Neural progenitor cell (in vitro differentiated cells): ENCODE measurements around the gene ALDOA. TPM values are rescaled to one million over a fixed set of nuclear protein-coding genes. Genes with fewer than 3 reads are reported as not detected.
"Not testable (repeated sequence)": the region's sequence is repeated elsewhere in the genome, so short reads cannot be mapped to it uniquely, and the experiment has no call there.

Experiments used
- DNase-seq: peaks from one replicate; pipeline ENCODE4 v3.0.0-alpha.2; 2016; ENCODE audit warnings: low spot score
- H2AFZ ChIP-seq: fragments of 200-600 bp; sonication (generic); replicated peaks from 2 replicates; pipeline ENCODE4 v1.6.1; 2016; ENCODE audit warnings: antibody characterized with exemption
- H3F3A ChIP-seq: fragments of 200-600 bp; sonication (generic); 2 replicates; pipeline ENCODE4 v1.6.1; 2016; ENCODE audit warnings: antibody characterized with exemption, low read depth
- H3K27ac ChIP-seq: fragments of 200-600 bp; sonication (generic); 2 replicates; pipeline ENCODE4 v1.5.1; 2016; ENCODE audit warnings: mild to moderate bottlenecking
- H3K27me3 ChIP-seq: fragments of 200-600 bp; sonication (generic); 2 replicates; pipeline ENCODE4 v1.6.1; 2016; ENCODE audit warnings: mild to moderate bottlenecking, moderate library complexity
- H3K36me3 ChIP-seq: fragments of 200-600 bp; sonication (generic); 2 replicates; pipeline ENCODE4 v1.5.1; 2016
- H3K4me1 ChIP-seq: fragments of 200-600 bp; sonication (generic); 2 replicates; pipeline ENCODE4 v1.6.1; 2016; ENCODE audit warnings: mixed run types
- H3K4me2 ChIP-seq: fragments of 200-600 bp; sonication (generic); 2 replicates; pipeline ENCODE4 v1.6.1; 2016
- H3K4me3 ChIP-seq: fragments of 200-600 bp; sonication (generic); 2 replicates; pipeline ENCODE4 v1.5.1; 2016
- H3K79me2 ChIP-seq: fragments of 200-600 bp; sonication (generic); 2 replicates; pipeline ENCODE4 v1.6.1; 2016; ENCODE audit warnings: low read depth
- H3K9ac ChIP-seq: fragments of 200-600 bp; sonication (generic); 2 replicates; pipeline ENCODE4 v1.6.1; 2016
- H3K9me3 ChIP-seq: fragments of 200-600 bp; sonication (generic); 2 replicates; pipeline ENCODE4 v1.5.1; 2016; ENCODE audit warnings: low read depth
- H4K20me1 ChIP-seq: fragments of 200-600 bp; sonication (generic); 2 replicates; pipeline ENCODE4 v1.6.1; 2016; ENCODE audit warnings: low read depth
- H3K27ac Mint-ChIP-seq: 3 replicates; pipeline ENCODE4 v1.8.0; 2021; ENCODE audit warnings: mixed read lengths
- H3K27me3 Mint-ChIP-seq: 2 replicates; pipeline ENCODE4 v1.8.0; 2022; ENCODE audit warnings: low read depth, mild to moderate bottlenecking, inconsistent platforms, moderate library complexity, mixed read lengths; ENCODE audit not compliant: insufficient read depth
- H3K36me3 Mint-ChIP-seq: 3 replicates; pipeline ENCODE4 v1.8.0; 2021; ENCODE audit warnings: mixed read lengths
- H3K4me1 Mint-ChIP-seq: 3 replicates; pipeline ENCODE4 v1.8.0; 2021; ENCODE audit warnings: mixed read lengths
- H3K4me3 Mint-ChIP-seq: 3 replicates; pipeline ENCODE4 v1.8.0; 2021; ENCODE audit warnings: mild to moderate bottlenecking, moderate library complexity, mixed read lengths
- H3K9me3 Mint-ChIP-seq: 3 replicates; pipeline ENCODE4 v1.8.0; 2020; ENCODE audit warnings: mixed read lengths
- CTCF ChIP-seq: fragments of 200-600 bp; sonication (generic); IDR thresholded peaks from 2 replicates; pipeline ENCODE4 v1.5.1; 2017; ENCODE audit warnings: antibody characterized with exemption, mild to moderate bottlenecking
- EZH2 ChIP-seq: fragments of 200-600 bp; sonication (generic); IDR thresholded peaks from 2 replicates; pipeline ENCODE4 v1.6.1; 2017; ENCODE audit warnings: antibody characterized with exemption, mild to moderate bottlenecking, moderate library complexity
- EZH2phosphoT487 ChIP-seq: fragments of 200-600 bp; sonication (generic); IDR thresholded peaks from 2 replicates; pipeline ENCODE4 v1.6.1; 2017; ENCODE audit warnings: antibody characterized with exemption
- total RNA-seq: library from RNA; depleted of rRNA; stranded (reverse); fragments of >200 nt; gene quantifications from 2 replicates; pipeline ENCODE4 v1.2.3, GENCODE V29; 2015; ENCODE audit warnings: low replicate concordance

The ALDOA gene
- total RNA-seq, 1 donor from 2014 or later, result 469 TPM

DNA sequence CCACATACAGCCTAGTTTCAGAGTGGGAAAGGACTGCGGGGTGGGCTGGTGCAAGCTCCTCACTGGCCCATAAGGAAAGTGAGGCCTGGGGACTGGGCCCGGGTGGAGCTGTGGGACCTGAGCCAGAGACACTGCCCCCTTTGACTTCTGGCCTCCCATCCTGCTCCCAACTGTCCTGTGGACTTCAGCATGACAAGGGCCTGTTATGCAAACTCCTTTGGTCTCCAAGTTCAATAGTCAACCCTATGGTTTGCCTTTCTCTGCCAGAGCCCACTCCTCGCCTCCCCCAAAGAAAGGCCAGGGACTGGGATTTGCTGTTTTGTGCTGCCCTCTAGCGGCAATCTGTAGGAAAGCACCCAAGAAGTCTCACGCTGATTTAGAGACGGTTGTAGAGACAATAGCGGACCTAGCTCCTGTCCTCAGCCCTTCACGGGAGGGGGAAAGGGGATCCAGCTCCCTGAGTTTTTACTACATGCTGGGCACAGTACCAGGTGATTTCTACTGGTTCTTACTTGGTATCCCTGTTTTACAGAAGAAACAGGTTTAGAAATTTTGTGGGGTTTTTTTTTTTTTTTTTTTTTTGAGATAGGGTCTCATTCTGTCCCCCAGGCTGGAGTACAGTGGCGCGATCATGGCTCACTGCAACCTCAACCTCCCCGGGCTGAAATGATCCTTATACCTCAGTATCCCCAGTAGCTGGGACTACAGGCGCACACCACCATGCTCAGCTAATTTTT is 33.3 kb upstream of the ALDOA start:
- peaks cover 21% of the 10 kb centered on the region for H3K4me1 ChIP-seq
- Mint-ChIP-seq H3K4me3 (peak overlapping the region; percentile 83), H3K36me3 (no peaks in the 10 kb centered on the region), H3K27me3 (peaks cover 14% of the 10 kb centered on the region), H3K9me3 (peaks cover 2% of the 10 kb centered on the region), H3K27ac (peak overlapping the region; percentile 66), H3K4me1 (peaks cover 37% of the 10 kb centered on the region)
- no peak overlapping the region for H3K27ac ChIP-seq
- no peaks in the 10 kb centered on the region for H3K9me3 ChIP-seq
- peak overlapping the region; percentile 100 for H3K4me2 ChIP-seq
- no peak overlapping the region for H3K9ac ChIP-seq
- TF ChIP-seq CTCF (peak; percentile 91), EZH2 (no peak), EZH2phosphoT487 (peak; percentile 27)
- peaks cover 31% of the 10 kb centered on the region for H4K20me1 ChIP-seq
- no peaks in the 10 kb centered on the region for H3K79me2 ChIP-seq
- peaks cover 18% of the 10 kb centered on the region for H3F3A ChIP-seq
- peaks cover 46% of the 10 kb centered on the region for H3K27me3 ChIP-seq
- no peak overlapping the region for H2AFZ ChIP-seq
- no peak overlapping the region for H3K4me3 ChIP-seq
- no peaks in the 10 kb centered on the region for H3K36me3 ChIP-seq
- DNase-seq, result peak; percentile 83

- no peak for DNase-seq
- TF ChIP-seq EZH2phosphoT487 (no peak), EZH2 (no peak)
- no peaks in the 10 kb centered on the region for H3K36me3 Mint-ChIP-seq
- Histone ChIP-seq H3K4me1 (peaks cover 16% of the 10 kb centered on the region), H4K20me1 (peaks cover 21% of the 10 kb centered on the region), H3K4me3 (no peak overlapping the region), H3K27ac (no peak overlapping the region), H3K9me3 (no peaks in the 10 kb centered on the region), H3K27me3 (peaks cover 46% of the 10 kb centered on the region), H3K36me3 (no peaks in the 10 kb centered on the region), H3F3A (peaks cover 18% of the 10 kb centered on the region), H3K79me2 (no peaks in the 10 kb centered on the region), H2AFZ (no peak overlapping the region), H3K9ac (no peak overlapping the region), H3K4me2 (no peak overlapping the region)
- no peak overlapping the region for H3K4me3 Mint-ChIP-seq
- H3K27me3 Mint-ChIP-seq, result peaks cover 12% of the 10 kb centered on the region
- H3K9me3 Mint-ChIP-seq, result peaks cover 2% of the 10 kb centered on the region
- H3K27ac Mint-ChIP-seq, result no peak overlapping the region
- peaks cover 27% of the 10 kb centered on the region for H3K4me1 Mint-ChIP-seq
These were observed 32.3 kb upstream of the ALDOA start for GRCh38 chr16:30033270-30033669.

GRCh38 chr16:30040221-30040620 is 25.3 kb upstream of the ALDOA start:
- no peak overlapping the region for H3K27ac Mint-ChIP-seq
- H3K36me3 Mint-ChIP-seq, result no peaks in the 10 kb centered on the region
- no peaks in the 10 kb centered on the region for H3K9me3 ChIP-seq
- H3F3A ChIP-seq, result no peaks in the 10 kb centered on the region
- no peak overlapping the region for H3K9ac ChIP-seq
- no peak overlapping the region for H2AFZ ChIP-seq
- H3K9me3 Mint-ChIP-seq, result peaks cover 2% of the 10 kb centered on the region
- H3K27ac ChIP-seq, result no peak overlapping the region
- H3K36me3 ChIP-seq, result no peaks in the 10 kb centered on the region
- peaks cover 39% of the 10 kb centered on the region for H3K27me3 ChIP-seq
- H4K20me1 ChIP-seq, result no peaks in the 10 kb centered on the region
- no peaks in the 10 kb centered on the region for H3K79me2 ChIP-seq
- H3K4me3 ChIP-seq, result no peak overlapping the region
- H3K4me1 ChIP-seq, result no peaks in the 10 kb centered on the region
- H3K4me3 Mint-ChIP-seq, result no peak overlapping the region
- H3K4me2 ChIP-seq, result no peak overlapping the region
- TF ChIP-seq EZH2phosphoT487, result no peak
- TF ChIP-seq EZH2, result no peak
- TF ChIP-seq CTCF, result no peak
- H3K27me3 Mint-ChIP-seq, result peaks cover 9% of the 10 kb centered on the region
- DNase-seq, result no peak
- H3K4me1 Mint-ChIP-seq, result no peaks in the 10 kb centered on the region

- peaks cover 34% of the 10 kb centered on the region for H3K27me3 ChIP-seq
- not testable (repeated sequence) for H3K27me3 Mint-ChIP-seq, H3K9me3 ChIP-seq, H3K9ac ChIP-seq, H3K4me3 ChIP-seq, H3K27ac ChIP-seq, H3K9me3 Mint-ChIP-seq, H3K79me2 ChIP-seq, H3K27ac Mint-ChIP-seq, H3K4me2 ChIP-seq, H3K36me3 Mint-ChIP-seq, H4K20me1 ChIP-seq, H3K36me3 ChIP-seq, DNase-seq, H3K4me3 Mint-ChIP-seq, H3K4me1 Mint-ChIP-seq, H3K4me1 ChIP-seq, H3F3A ChIP-seq, H2AFZ ChIP-seq
These were observed 24.9 kb upstream of the ALDOA start for GRCh38 chr16:30040690-30041089.
